Loucy (cell line): ENCODE measurements around the gene CCDC57.

Experiments used
- CTCF ChIP-seq: fragments of 200-600 bp; sonication (generic); conservative IDR thresholded peaks from 2 replicates; pipeline ENCODE4 v1.5.1; 2014; ENCODE audit warnings: mild to moderate bottlenecking, antibody characterized with exemption, low read length
- EZH2phosphoT487 ChIP-seq: fragments of 200-600 bp; IDR thresholded peaks from 2 replicates; pipeline ENCODE4 v1.6.1; 2018; ENCODE audit warnings: antibody characterized with exemption, mild to moderate bottlenecking, moderate library complexity, borderline replicate concordance

- TF ChIP-seq CTCF (no peak), EZH2phosphoT487 (no peak)
These were observed 55.3 kb downstream of the CCDC57 start for GRCh38 chr17:82157046-82158035.
